BE2C (cell line): ENCODE measurements around the gene VIT.

Experiments
- DNase-seq: peaks from one replicate; pipeline ENCODE4 v3.0.0-alpha.2; 2020
- H3K27me3 ChIP-seq: fragments of 250-450 bp; sonication (Bioruptor Pico); 2 replicates; pipeline ENCODE4 v1.5.1; 2020; ENCODE audit warnings: mild to moderate bottlenecking
- H3K36me3 ChIP-seq: fragments of 250-450 bp; sonication (Bioruptor Pico); 2 replicates; pipeline ENCODE4 v1.5.1; 2020; ENCODE audit warnings: mild to moderate bottlenecking
- H3K4me1 ChIP-seq: fragments of 250-450 bp; sonication (Bioruptor Pico); 2 replicates; pipeline ENCODE4 v1.5.1; 2020
- H3K4me3 ChIP-seq: 2 replicates; pipeline ENCODE4 v1.5.1; 2011; ENCODE audit warnings: low read depth, low read length
- H3K9me3 ChIP-seq: fragments of 250-450 bp; sonication (Bioruptor Pico); 2 replicates; pipeline ENCODE4 v1.5.1; 2020
- TF ChIP-seq, protein P1 (sequence below): IDR thresholded peaks from 2 replicates; pipeline ENCODE4 v1.5.1; 2012; ENCODE audit warnings: mild to moderate bottlenecking, low read depth, low read length

Gene VIT

DNA sequence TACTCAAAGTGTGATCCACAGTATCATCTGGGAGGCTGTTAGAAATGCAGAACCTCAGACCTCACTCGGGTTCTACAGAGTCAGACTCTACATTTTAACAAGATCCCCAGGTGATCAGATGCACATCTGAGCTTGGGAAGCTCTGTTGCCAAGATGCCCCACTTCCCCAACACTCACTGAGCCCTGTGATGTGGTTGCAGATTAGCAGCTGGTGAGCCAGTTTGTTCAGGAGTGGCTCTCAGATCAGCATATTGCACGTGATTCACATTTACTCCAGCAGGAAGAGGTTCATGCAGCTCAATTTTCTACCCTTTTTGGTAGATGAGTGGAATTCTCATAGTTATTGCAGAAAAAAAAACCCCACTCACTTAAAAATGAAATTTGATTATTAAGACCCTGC is 96.4 kb downstream of the VIT start:
- H3K4me1 ChIP-seq = no peaks in the 10 kb centered on the region
- no peaks in the 10 kb centered on the region for H3K9me3 ChIP-seq
- TF ChIP-seq, protein P1, sequence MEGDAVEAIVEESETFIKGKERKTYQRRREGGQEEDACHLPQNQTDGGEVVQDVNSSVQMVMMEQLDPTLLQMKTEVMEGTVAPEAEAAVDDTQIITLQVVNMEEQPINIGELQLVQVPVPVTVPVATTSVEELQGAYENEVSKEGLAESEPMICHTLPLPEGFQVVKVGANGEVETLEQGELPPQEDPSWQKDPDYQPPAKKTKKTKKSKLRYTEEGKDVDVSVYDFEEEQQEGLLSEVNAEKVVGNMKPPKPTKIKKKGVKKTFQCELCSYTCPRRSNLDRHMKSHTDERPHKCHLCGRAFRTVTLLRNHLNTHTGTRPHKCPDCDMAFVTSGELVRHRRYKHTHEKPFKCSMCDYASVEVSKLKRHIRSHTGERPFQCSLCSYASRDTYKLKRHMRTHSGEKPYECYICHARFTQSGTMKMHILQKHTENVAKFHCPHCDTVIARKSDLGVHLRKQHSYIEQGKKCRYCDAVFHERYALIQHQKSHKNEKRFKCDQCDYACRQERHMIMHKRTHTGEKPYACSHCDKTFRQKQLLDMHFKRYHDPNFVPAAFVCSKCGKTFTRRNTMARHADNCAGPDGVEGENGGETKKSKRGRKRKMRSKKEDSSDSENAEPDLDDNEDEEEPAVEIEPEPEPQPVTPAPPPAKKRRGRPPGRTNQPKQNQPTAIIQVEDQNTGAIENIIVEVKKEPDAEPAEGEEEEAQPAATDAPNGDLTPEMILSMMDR = no peak
- no peaks in the 10 kb centered on the region for H3K36me3 ChIP-seq
- H3K4me3 ChIP-seq = no peak overlapping the region
- no peak for DNase-seq
- peaks cover 17% of the 10 kb centered on the region for H3K27me3 ChIP-seq

DNA sequence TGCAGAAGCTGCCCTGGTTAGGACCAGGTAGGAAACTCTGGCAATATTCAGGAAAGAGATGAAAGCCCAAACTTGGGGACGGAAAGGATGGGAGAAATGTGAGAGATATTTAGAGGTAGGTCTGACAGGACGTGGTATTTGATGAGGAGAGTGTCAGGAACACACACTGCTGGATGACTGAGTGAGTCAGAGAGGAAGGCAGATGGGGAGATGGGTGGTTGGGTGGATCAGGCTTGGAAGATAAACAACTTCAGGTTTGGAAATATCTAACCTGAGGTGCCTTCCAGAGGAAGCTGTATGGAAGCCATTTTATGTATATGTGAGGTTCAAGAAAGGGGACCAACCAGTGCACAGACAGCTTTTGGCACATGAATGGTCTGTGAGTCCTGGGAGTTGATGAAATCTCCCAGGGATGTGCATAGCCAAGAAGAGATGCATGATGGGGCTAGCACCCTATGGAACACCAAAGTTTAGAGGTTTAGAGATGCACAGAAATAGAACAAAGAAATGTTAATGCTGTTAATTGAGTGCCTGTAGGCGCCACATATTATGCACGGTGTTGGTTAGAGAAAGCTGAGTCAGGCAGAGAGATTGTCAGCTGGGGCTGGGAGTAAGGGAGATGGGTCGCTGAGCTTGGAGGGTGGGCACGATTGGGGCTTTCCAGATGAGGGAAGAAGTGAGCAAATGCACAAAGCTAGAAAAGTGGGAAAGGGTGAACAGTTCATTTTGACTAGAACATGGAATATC is 101.0 kb downstream of the VIT start:
- Histone ChIP-seq H3K4me1 (no peaks in the 10 kb centered on the region), H3K9me3 (no peaks in the 10 kb centered on the region), H3K36me3 (no peaks in the 10 kb centered on the region), H3K4me3 (no peak overlapping the region), H3K27me3 (peaks cover 17% of the 10 kb centered on the region)
- TF ChIP-seq, protein P1 = no peak
- no peak for DNase-seq

DNA sequence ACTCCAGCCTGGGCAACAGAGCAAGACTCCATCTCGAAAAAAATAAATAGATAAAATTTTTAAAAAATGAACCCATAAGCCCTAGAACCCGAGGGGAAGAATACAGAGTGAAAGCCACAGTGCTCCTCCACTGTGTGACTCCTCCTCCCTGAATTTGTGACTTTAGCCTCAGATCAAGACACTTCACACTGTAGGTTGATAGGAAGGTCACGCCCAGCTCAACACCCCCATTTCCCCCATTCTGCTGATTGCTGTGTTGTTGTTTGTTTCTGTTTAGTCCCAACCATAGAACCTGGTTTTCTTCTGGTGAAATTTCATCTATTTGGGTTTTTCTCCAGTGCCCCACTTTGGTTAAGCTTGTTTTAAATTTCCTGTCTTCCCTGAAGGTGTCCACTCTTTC is 102.2 kb downstream of the VIT start:
- DNase-seq = no peak

DNA sequence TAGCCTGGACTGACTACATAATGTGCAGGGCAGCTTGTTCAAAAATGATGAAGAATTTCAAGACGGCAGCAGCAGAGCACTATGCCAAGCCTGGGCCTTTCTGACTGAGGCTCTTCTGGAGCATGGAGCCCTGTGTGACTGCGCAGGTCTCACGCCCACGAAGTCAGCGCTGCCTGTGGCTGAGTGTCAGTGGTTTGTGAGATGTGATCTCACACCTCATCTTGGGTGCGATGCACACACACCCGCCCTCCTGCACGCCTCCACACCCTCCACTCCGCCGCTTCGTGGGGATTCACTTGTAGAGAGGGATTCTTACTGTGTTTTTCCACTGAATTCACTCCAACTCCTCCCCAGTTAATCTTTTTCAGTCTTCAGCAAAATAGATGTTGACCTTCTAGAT is 103.9 kb downstream of the VIT start:
- Histone ChIP-seq H3K36me3 (no peaks in the 10 kb centered on the region), H3K9me3 (no peaks in the 10 kb centered on the region), H3K27me3 (peaks cover 17% of the 10 kb centered on the region), H3K4me3 (no peak overlapping the region), H3K4me1 (no peaks in the 10 kb centered on the region)
- no peak for DNase-seq
- TF ChIP-seq, protein P1 = no peak

More for the DNA sequence above, 102.2 kb downstream of the VIT start:
- TF ChIP-seq, protein P1 = no peak
- H3K9me3 ChIP-seq = no peaks in the 10 kb centered on the region
- no peaks in the 10 kb centered on the region for H3K4me1 ChIP-seq
- peaks cover 17% of the 10 kb centered on the region for H3K27me3 ChIP-seq
- no peaks in the 10 kb centered on the region for H3K36me3 ChIP-seq
- H3K4me3 ChIP-seq = no peak overlapping the region

DNA sequence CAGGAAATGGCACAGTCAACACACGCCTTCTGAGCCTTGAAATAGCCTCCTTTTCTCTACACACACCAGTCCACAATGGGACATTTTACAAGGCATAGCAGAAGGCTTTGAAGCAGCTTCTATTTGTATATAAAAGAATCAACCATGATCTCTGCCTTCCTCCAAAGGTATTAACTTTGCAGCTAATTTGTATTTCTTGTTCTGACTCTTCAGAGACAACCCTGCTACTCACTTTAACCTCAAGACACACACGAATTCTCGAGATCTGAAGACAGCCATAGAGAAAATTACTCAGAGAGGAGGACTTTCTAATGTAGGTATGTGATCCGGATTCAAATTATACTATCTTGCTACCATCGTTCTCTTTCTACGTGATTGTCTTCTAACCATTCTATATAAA is 104.6 kb downstream of the VIT start:
- Histone ChIP-seq H3K9me3 (no peaks in the 10 kb centered on the region), H3K4me3 (no peak overlapping the region), H3K4me1 (no peaks in the 10 kb centered on the region), H3K27me3 (peaks cover 14% of the 10 kb centered on the region), H3K36me3 (no peaks in the 10 kb centered on the region)
- TF ChIP-seq, protein P1 = no peak
- DNase-seq = no peak

DNA sequence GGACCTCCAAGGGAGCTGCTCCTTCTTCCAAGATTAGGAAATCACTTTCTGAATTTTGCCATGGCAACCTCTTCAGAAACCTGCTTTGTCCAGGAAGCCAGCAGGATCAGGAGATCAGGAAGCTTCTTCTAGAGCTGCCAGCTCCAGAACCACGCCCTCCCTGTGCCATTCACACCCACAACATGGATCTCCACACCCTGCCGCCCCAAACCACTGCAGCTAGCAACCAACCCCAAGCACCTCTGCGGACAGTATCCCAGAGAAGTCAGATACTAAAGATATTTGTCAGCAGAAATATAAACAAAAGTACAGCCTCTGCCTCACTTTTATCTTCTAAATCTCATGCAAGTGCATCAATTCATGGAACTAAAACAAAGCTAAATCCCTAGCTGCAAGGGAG is 106.4 kb downstream of the VIT start:
- no peak overlapping the region for H3K4me3 ChIP-seq
- no peak for DNase-seq
- TF ChIP-seq, protein P1 = no peak

More for the DNA sequence above, 106.4 kb downstream of the VIT start:
- Histone ChIP-seq H3K27me3 (peaks cover 5% of the 10 kb centered on the region), H3K4me1 (no peaks in the 10 kb centered on the region), H3K36me3 (no peaks in the 10 kb centered on the region), H3K9me3 (no peaks in the 10 kb centered on the region)
